ENCODE results near the gene FGGY.
"Not testable (repeated sequence)": the region's sequence is repeated elsewhere in the genome, so short reads cannot be mapped to it uniquely, and the experiment has no call there.

The FGGY gene

DNA sequence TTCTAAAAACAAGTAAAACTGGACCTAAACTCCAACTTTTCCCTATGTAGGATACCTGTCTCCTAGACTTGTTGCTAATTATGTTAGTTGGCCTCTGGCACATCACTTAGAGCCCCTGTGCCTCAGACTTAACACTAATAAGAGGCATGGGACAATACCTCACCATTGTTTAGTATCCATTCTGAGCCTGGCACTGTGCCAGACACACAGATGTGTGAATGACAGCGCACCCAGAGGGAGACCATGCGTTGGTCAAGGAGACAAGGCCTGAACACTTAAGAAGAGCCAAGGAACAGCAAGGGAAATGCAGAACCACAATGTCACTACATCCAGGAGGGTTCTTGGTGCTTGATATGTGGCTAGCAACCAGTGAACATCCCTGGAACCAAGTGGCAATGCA, 189.1 kb downstream of the FGGY start:
- no peak overlapping the region for H3K4me3 ChIP-seq (ENCODE audit: low read length in 2 of 2)
- no peak overlapping the region for H3K27ac ChIP-seq (ENCODE audit: low read length)
- no peaks in the 10 kb centered on the region for H3K36me3 ChIP-seq (ENCODE audit: control insufficient read depth in 2 of 2, insufficient read depth in 2 of 2, low read length in 2 of 2)
- H3K27me3 ChIP-seq (ENCODE audit: control insufficient read depth in 1 of 2, insufficient read depth in 2 of 2, low read length in 2 of 2) = no peaks in the 10 kb centered on the region
- H3K9me3 ChIP-seq (ENCODE audit: control insufficient read depth in 2 of 2, low read length in 2 of 2) = no peaks in the 10 kb centered on the region
- peaks cover 3% of the 10 kb centered on the region for H3K4me1 ChIP-seq (ENCODE audit: control insufficient read depth, insufficient read depth, low read length)
- no peak overlapping the region for H3K9ac ChIP-seq (ENCODE audit: low read length in 2 of 2)

DNA sequence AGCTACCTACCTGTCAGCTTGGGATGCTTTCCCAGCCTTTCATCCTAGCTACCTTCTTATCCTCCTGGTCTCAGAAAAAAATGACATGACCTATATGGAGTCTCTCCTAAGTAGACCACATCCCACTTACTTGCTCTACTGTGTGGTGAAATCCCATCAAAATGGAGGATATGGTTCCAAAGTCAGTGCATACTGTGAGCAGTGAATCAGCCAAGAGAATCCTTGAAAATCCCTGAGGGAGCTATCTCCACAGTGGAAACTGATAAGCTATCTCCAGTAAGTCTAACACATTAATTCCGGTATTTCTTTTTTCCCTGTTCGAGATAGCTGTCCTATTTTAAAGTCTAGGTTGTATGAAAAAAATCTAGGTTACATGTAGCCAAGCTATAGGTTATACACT, 189.7 kb downstream of the FGGY start:
- Histone ChIP-seq H3K27me3 (ENCODE audit: control insufficient read depth in 1 of 2, insufficient read depth in 2 of 2, low read length in 2 of 2) (no peaks in the 10 kb centered on the region), H3K27ac (ENCODE audit: low read length) (no peak overlapping the region)

DNA sequence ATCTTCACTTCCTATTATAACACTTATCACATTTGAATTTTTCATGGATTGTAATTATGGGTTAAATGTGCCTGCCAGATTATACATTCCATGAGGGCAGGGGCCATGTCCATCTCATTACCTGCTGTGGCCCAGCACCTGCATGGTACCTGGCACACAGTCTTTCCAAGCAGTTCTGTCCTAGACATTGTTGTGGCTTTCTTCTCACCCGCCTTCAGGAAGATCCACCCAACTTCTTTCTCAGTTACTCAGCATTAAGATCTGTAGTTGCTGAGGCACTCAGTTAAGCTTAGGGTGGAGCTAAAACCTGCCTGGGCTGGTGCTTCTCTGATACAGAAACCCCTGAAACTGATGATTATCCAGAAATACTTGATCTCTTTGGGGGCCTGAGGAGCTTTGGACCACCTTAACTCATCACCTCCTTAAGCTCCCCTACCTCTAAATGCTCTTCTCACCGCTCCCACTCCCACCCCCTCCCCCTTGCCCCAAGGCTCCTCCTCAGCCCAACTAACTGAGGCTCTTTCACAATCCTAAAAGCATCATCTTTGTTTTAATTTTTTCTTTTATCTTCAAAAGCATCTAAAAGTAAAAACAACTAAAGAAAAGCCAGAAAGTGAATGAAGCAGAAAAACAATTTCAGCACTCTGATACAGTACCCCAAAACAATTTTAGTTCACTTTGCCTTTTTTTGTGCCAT, 190.6 kb downstream of the FGGY start:
- Histone ChIP-seq H3K4me1 (ENCODE audit: control insufficient read depth, insufficient read depth, low read length) (peaks cover 3% of the 10 kb centered on the region), H3K27me3 (ENCODE audit: control insufficient read depth in 1 of 2, insufficient read depth in 2 of 2, low read length in 2 of 2) (no peaks in the 10 kb centered on the region), H3K4me3 (ENCODE audit: low read length in 2 of 2) (no peak overlapping the region), H3K9me3 (ENCODE audit: control insufficient read depth in 2 of 2, low read length in 2 of 2) (no peaks in the 10 kb centered on the region), H3K27ac (ENCODE audit: low read length) (no peak overlapping the region), H3K36me3 (ENCODE audit: control insufficient read depth in 2 of 2, insufficient read depth in 2 of 2, low read length in 2 of 2) (no peaks in the 10 kb centered on the region), H3K9ac (ENCODE audit: low read length in 2 of 2) (no peak overlapping the region)

More for the DNA sequence above, 189.7 kb downstream of the FGGY start:
- Histone ChIP-seq H3K9ac (ENCODE audit: low read length in 2 of 2) (no peak overlapping the region), H3K9me3 (ENCODE audit: control insufficient read depth in 2 of 2, low read length in 2 of 2) (no peaks in the 10 kb centered on the region), H3K4me1 (ENCODE audit: control insufficient read depth, insufficient read depth, low read length) (peaks cover 3% of the 10 kb centered on the region), H3K36me3 (ENCODE audit: control insufficient read depth in 2 of 2, insufficient read depth in 2 of 2, low read length in 2 of 2) (no peaks in the 10 kb centered on the region), H3K4me3 (ENCODE audit: low read length in 2 of 2) (no peak overlapping the region)

DNA sequence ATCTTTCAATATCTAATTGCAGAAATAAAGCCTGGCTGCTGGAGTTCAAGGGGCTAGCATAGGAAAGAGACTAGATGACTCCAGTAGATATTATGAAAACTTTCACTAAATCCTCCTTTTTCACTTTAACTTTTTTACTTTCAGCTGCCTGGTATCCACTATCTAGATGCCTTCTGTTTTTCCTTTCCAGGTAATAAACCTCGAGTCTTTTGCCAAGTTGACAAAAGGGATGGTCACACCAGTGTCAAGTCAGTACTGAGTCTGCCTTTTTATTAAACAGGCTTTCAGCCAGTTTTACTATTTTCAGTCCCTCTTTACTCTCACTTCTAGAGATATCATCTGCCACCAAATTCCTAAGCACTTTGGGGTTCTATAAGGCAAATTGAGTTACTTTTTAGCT, 195.6 kb downstream of the FGGY start:
- no peak overlapping the region for H3K27ac ChIP-seq (ENCODE audit: low read length)
- no peaks in the 10 kb centered on the region for H3K4me1 ChIP-seq (ENCODE audit: control insufficient read depth, insufficient read depth, low read length)
- no peak overlapping the region for H3K4me3 ChIP-seq (ENCODE audit: low read length in 2 of 2)
- H3K9ac ChIP-seq (ENCODE audit: low read length in 2 of 2) = no peak overlapping the region
- no peaks in the 10 kb centered on the region for H3K27me3 ChIP-seq (ENCODE audit: control insufficient read depth in 1 of 2, insufficient read depth in 2 of 2, low read length in 2 of 2)
- no peaks in the 10 kb centered on the region for H3K9me3 ChIP-seq (ENCODE audit: control insufficient read depth in 2 of 2, low read length in 2 of 2)
- H3K36me3 ChIP-seq (ENCODE audit: control insufficient read depth in 2 of 2, insufficient read depth in 2 of 2, low read length in 2 of 2) = no peaks in the 10 kb centered on the region

DNA sequence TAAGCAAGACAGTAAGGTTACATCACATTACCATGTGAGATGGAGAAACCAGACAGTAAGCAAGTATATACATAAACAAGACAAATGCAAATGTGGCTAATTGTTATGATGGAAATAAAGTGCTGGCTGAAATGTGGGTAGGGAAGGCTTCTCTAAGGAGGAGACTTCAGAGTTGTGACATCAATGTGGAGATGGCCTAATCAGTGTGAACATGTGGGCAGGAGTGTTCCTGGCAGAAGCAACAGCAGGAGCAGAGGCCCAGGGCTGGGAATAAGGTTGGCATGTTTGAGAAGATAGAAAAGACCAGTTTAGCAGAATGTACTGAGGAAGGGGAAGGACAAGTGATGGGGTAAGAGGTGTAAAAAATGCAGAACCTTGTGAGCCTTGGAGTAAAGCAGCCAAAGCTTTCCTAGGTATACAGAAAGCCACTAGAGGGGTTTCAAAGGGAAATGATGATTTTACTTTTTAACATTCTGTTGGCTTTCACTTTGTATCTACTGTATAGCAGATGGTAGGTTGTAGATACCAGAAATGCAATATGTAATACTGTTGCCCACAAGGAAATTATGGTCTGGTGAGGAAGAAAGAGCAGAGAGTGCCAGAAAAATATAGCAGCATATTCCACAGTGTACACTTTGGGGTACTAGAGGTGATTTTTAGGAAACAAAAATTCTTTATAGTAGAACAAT, 197.4 kb downstream of the FGGY start:
- no peak overlapping the region for H3K9ac ChIP-seq (ENCODE audit: low read length in 2 of 2)

DNA sequence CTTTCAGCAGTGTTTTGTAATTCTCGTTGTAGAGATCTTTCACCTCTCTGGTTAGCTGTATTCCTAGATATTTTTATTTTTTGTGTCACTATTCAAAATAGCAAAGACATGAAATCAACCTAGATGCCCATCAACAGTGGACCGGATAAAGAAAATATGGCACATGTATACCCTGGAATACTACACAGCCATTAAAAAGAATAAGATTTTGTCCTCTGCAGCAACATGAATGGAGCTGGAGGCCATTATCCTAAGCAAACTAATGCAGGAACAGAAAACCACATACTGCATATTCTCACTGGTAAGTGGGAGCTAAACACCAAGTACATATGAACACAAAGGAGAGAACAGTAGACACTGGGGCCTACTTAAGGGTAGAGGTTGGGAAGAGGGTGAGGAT, 199.3 kb downstream of the FGGY start:
- not testable (repeated sequence) for H3K36me3 ChIP-seq (ENCODE audit: control insufficient read depth in 2 of 2, insufficient read depth in 2 of 2, low read length in 2 of 2); H3K27ac ChIP-seq (ENCODE audit: low read length); H3K9ac ChIP-seq (ENCODE audit: low read length in 2 of 2); H3K9me3 ChIP-seq (ENCODE audit: control insufficient read depth in 2 of 2, low read length in 2 of 2); H3K4me3 ChIP-seq (ENCODE audit: low read length in 2 of 2); H3K27me3 ChIP-seq (ENCODE audit: control insufficient read depth in 1 of 2, insufficient read depth in 2 of 2, low read length in 2 of 2); H3K4me1 ChIP-seq (ENCODE audit: control insufficient read depth, insufficient read depth, low read length)

More for the DNA sequence above, 197.4 kb downstream of the FGGY start:
- Histone ChIP-seq H3K27me3 (ENCODE audit: control insufficient read depth in 1 of 2, insufficient read depth in 2 of 2, low read length in 2 of 2) (no peaks in the 10 kb centered on the region), H3K4me3 (ENCODE audit: low read length in 2 of 2) (no peak overlapping the region), H3K4me1 (ENCODE audit: control insufficient read depth, insufficient read depth, low read length) (peaks cover 3% of the 10 kb centered on the region), H3K9me3 (ENCODE audit: control insufficient read depth in 2 of 2, low read length in 2 of 2) (no peaks in the 10 kb centered on the region), H3K27ac (ENCODE audit: low read length) (no peak overlapping the region), H3K36me3 (ENCODE audit: control insufficient read depth in 2 of 2, insufficient read depth in 2 of 2, low read length in 2 of 2) (no peaks in the 10 kb centered on the region)

DNA sequence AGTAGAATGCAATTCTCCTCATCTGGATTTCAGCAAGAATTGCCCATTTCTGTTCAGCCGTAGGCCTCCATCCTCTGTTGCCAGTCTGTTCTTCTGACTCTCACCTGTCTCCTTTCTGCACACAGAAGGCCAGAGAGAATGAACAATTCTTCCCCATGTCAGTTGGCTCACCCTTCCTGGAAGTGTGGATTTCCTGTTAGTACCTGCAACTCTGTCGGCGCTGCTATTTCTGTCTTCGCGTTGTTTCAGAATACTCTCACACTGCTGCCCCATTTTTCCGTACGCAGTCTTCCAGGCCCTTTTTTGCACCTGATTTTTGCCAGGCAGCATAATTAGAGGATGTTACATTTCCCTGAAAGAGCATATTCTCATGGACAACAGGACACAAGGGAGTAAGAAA, 200.7 kb downstream of the FGGY start:
- Histone ChIP-seq H3K9ac (ENCODE audit: low read length in 2 of 2) (no peak overlapping the region), H3K4me1 (ENCODE audit: control insufficient read depth, insufficient read depth, low read length) (peaks cover 3% of the 10 kb centered on the region), H3K36me3 (ENCODE audit: control insufficient read depth in 2 of 2, insufficient read depth in 2 of 2, low read length in 2 of 2) (no peaks in the 10 kb centered on the region), H3K9me3 (ENCODE audit: control insufficient read depth in 2 of 2, low read length in 2 of 2) (no peaks in the 10 kb centered on the region), H3K4me3 (ENCODE audit: low read length in 2 of 2) (no peak overlapping the region), H3K27me3 (ENCODE audit: control insufficient read depth in 1 of 2, insufficient read depth in 2 of 2, low read length in 2 of 2) (no peaks in the 10 kb centered on the region), H3K27ac (ENCODE audit: low read length) (no peak overlapping the region)

DNA sequence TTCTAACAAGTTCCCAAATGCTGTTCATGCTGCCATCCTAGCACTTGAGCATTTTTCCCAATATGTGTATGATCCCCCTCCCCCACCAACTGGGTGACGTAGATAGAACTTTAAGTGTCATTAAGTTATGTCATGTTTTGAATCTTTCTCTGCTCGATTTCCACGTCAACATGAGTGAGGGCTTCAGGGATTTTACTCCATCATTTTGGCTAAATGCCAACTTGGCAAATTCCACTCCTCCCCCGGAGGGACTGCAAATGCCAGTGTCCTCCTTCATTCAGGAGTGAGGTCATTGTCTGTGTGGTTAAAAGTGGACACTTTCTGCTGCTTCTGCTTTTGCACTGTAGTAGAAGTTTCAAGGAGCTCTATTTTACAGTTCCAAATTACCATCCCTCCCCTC, 201.7 kb downstream of the FGGY start:
- H3K27me3 ChIP-seq (ENCODE audit: control insufficient read depth in 1 of 2, insufficient read depth in 2 of 2, low read length in 2 of 2) = no peaks in the 10 kb centered on the region
- no peak overlapping the region for H3K4me3 ChIP-seq (ENCODE audit: low read length in 2 of 2)
- H3K9ac ChIP-seq (ENCODE audit: low read length in 2 of 2) = no peak overlapping the region
- H3K9me3 ChIP-seq (ENCODE audit: control insufficient read depth in 2 of 2, low read length in 2 of 2) = no peaks in the 10 kb centered on the region
- no peaks in the 10 kb centered on the region for H3K36me3 ChIP-seq (ENCODE audit: control insufficient read depth in 2 of 2, insufficient read depth in 2 of 2, low read length in 2 of 2)
- peaks cover 3% of the 10 kb centered on the region for H3K4me1 ChIP-seq (ENCODE audit: control insufficient read depth, insufficient read depth, low read length)
- H3K27ac ChIP-seq (ENCODE audit: low read length) = no peak overlapping the region

DNA sequence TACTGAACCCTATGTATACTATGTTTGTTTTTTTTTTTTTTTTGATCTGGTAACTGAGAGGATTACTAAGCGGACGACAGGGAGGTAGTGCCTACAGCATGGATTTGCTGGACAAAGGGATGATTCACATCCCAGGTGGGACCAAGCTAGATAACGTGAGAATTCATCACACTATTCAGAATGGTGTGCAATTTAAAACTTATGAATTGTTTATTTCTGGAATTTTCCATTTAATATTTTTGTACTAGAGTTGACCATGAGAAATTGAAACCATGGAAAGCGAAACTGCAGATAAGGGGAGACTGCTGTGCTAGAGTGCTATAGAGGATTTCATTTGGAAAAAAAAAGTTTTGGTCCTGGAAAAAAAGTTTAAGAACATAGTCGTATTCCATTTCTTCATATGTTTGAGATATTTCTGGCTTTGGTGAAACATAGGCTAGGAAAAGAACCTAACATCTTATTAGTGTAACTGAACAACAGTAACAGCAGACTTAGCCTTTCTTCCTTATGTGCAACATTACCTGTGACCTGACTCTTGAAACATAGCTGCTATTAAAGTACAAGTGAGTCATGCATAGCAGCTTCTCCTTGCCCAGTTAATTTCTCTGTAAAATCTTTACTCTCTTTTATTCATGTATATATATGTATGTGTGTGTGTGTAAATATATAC, 202.5 kb downstream of the FGGY start:
- Histone ChIP-seq H3K27ac (ENCODE audit: low read length) (no peak overlapping the region), H3K9ac (ENCODE audit: low read length in 2 of 2) (no peak overlapping the region), H3K4me1 (ENCODE audit: control insufficient read depth, insufficient read depth, low read length) (peaks cover 3% of the 10 kb centered on the region), H3K27me3 (ENCODE audit: control insufficient read depth in 1 of 2, insufficient read depth in 2 of 2, low read length in 2 of 2) (no peaks in the 10 kb centered on the region), H3K36me3 (ENCODE audit: control insufficient read depth in 2 of 2, insufficient read depth in 2 of 2, low read length in 2 of 2) (no peaks in the 10 kb centered on the region), H3K9me3 (ENCODE audit: control insufficient read depth in 2 of 2, low read length in 2 of 2) (no peaks in the 10 kb centered on the region), H3K4me3 (ENCODE audit: low read length in 2 of 2) (no peak overlapping the region)

DNA sequence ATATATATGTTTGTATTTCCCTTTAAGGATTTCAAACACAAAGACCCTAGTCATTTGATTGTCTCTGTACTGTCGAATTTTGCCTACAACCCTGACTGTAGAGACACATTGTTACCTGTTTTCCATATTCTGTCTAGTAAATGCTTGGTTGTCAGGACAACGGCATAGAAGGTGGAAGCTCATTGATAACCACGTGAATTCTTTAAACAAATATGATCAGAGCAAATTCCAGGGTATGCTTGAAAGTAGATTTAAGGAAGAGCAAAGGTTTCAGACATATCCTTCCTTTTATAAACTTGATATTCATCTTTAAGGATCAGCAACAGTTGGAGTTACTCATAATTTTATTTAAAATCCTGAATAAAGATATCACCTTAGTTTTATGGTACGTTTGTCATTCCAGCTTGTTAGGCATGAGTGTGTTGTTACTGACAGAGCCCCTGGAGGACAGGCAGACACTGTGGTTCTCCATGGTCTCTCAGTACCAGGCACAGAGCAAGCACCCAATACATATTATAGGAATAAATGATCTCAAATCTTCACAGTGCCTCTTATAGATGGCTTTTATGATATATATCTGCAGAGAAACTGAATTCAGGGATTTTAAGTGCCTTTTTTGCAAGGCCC, 203.2 kb downstream of the FGGY start:
- peaks cover 3% of the 10 kb centered on the region for H3K4me1 ChIP-seq (ENCODE audit: control insufficient read depth, insufficient read depth, low read length)
- no peaks in the 10 kb centered on the region for H3K36me3 ChIP-seq (ENCODE audit: control insufficient read depth in 2 of 2, insufficient read depth in 2 of 2, low read length in 2 of 2)
- H3K9me3 ChIP-seq (ENCODE audit: control insufficient read depth in 2 of 2, low read length in 2 of 2) = no peaks in the 10 kb centered on the region
- H3K27me3 ChIP-seq (ENCODE audit: control insufficient read depth in 1 of 2, insufficient read depth in 2 of 2, low read length in 2 of 2) = no peaks in the 10 kb centered on the region
- no peak overlapping the region for H3K27ac ChIP-seq (ENCODE audit: low read length)
- no peak overlapping the region for H3K4me3 ChIP-seq (ENCODE audit: low read length in 2 of 2)
- H3K9ac ChIP-seq (ENCODE audit: low read length in 2 of 2) = no peak overlapping the region
